NCI-H82 (cell line): ENCODE results near the gene APBA1.

Experiments used
- DNase-seq: peaks from one replicate; lab custom pipeline; 2025; lab: John Stamatoyannopoulos, UW

APBA1 gene

GRCh38 chr9:69657269-69657668 lies 14.9 kb downstream of the APBA1 start:
- DNase-seq = no peak

GRCh38 chr9:69655065-69655464 lies 17.1 kb downstream of the APBA1 start:
- no peak for DNase-seq

GRCh38 chr9:69653261-69653660 lies 18.9 kb downstream of the APBA1 start:
- no peak for DNase-seq

GRCh38 chr9:69649566-69650250 lies 22.5 kb downstream of the APBA1 start:
- no peak for DNase-seq

- DNase-seq = no peak
Measured at GRCh38 chr9:69647804-69648203, 24.4 kb downstream of the APBA1 start.

- no peak for DNase-seq
Measured at GRCh38 chr9:69646810-69647209, 25.4 kb downstream of the APBA1 start.

- no peak for DNase-seq
Measured at GRCh38 chr9:69645488-69645887, 26.7 kb downstream of the APBA1 start.

GRCh38 chr9:69643098-69643497 lies 29.1 kb downstream of the APBA1 start:
- DNase-seq = no peak

- DNase-seq = no peak
Measured at GRCh38 chr9:69637817-69638200, 34.4 kb downstream of the APBA1 start.

GRCh38 chr9:69637193-69637816 lies 34.9 kb downstream of the APBA1 start:
- DNase-seq = no peak

- DNase-seq = no peak
Measured at GRCh38 chr9:69633716-69634115, 38.5 kb downstream of the APBA1 start.

GRCh38 chr9:69632768-69633167 lies 39.4 kb downstream of the APBA1 start:
- no peak for DNase-seq

- DNase-seq = no peak
Measured at GRCh38 chr9:69627281-69627680, 44.9 kb downstream of the APBA1 start.

GRCh38 chr9:69623276-69623675 lies 48.9 kb downstream of the APBA1 start:
- DNase-seq = no peak

GRCh38 chr9:69622676-69623075 lies 49.5 kb downstream of the APBA1 start:
- no peak for DNase-seq

- DNase-seq = no peak
Measured at GRCh38 chr9:69621730-69622460, 50.3 kb downstream of the APBA1 start.

- no peak for DNase-seq
Measured at GRCh38 chr9:69620731-69621130, 51.4 kb downstream of the APBA1 start.

- no peak for DNase-seq
Measured at GRCh38 chr9:69619233-69619632, 52.9 kb downstream of the APBA1 start.

- DNase-seq = no peak
Measured at GRCh38 chr9:69617006-69617405, 55.2 kb downstream of the APBA1 start.

- no peak for DNase-seq
Measured at GRCh38 chr9:69615880-69616279, 56.3 kb downstream of the APBA1 start.

- no peak for DNase-seq
Measured at GRCh38 chr9:69611221-69611620, 61.0 kb downstream of the APBA1 start.

- DNase-seq = no peak
Measured at GRCh38 chr9:69609156-69609555, 63.0 kb downstream of the APBA1 start.

GRCh38 chr9:69606089-69606488 lies 66.1 kb downstream of the APBA1 start:
- DNase-seq = no peak
